ENCODE results near the gene GMDS.

Gene GMDS

GRCh38 chr6:1729750-1730140, 515.7 kb downstream of the GMDS start:
- no peak for ATAC-seq
- TF ChIP-seq TOX (CRISPR knock-in tag; IDR thresholded peaks at IDR 0.05; ENCODE audit: borderline replicate concordance) (no peak), ZFP30 (CRISPR knock-in tag; IDR thresholded peaks at IDR 0.05) (no peak), ISL1 (CRISPR knock-in tag; IDR thresholded peaks at IDR 0.05) (no peak), ARNTL (CRISPR knock-in tag; IDR thresholded peaks at IDR 0.05; ENCODE audit: borderline replicate concordance, low read depth) (no peak), ESRRG (CRISPR knock-in tag; IDR thresholded peaks at IDR 0.05) (no peak)

DNA sequence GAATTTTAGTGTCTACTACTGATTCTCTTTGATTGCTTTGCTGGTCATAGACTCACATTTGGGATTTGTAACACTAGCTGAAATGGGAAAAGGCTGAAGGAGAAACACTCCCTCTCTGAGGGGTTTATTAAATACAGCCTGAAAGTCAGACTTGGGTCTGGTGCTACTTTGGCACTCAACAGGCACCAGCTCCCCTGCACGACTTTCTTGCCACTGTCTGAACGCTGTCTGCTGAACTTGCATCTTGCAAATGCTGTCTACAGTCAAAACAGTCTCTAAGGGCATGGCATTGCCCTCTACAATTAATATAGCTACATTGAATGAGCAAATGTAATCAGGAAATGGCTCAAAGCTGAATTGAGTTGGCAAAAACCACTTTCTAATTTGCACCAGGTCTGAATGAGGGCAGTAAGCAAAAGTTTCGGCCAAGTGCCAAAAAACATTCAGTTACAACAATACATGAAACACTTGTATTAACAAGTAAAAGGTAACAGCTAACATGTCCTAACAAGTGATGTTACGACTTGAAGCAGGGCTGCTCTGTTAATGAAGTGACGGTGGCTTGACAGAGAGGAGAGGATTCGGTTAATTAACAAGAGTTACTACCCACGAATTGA, 516.2 kb downstream of the GMDS start:
- TF ChIP-seq GLIS3 (CRISPR knock-in tag; IDR thresholded peaks at IDR 0.05) (no peak), TOX (CRISPR knock-in tag; IDR thresholded peaks at IDR 0.05; ENCODE audit: borderline replicate concordance) (no peak), ZNF8 (CRISPR knock-in tag; IDR thresholded peaks at IDR 0.05) (no peak), ISL1 (CRISPR knock-in tag; IDR thresholded peaks at IDR 0.05) (no peak), ZNF565 (CRISPR knock-in tag; conservative IDR thresholded peaks at IDR 0.05; ENCODE audit: low read depth) (no peak), BACH2 (CRISPR knock-in tag; IDR thresholded peaks at IDR 0.05; ENCODE audit: borderline replicate concordance) (no peak), ARNTL (CRISPR knock-in tag; IDR thresholded peaks at IDR 0.05; ENCODE audit: borderline replicate concordance, low read depth) (no peak), SNAI2 (CRISPR knock-in tag; IDR thresholded peaks at IDR 0.05) (no peak), ESRRG (CRISPR knock-in tag; IDR thresholded peaks at IDR 0.05) (no peak), TSHZ2 (CRISPR knock-in tag; IDR thresholded peaks at IDR 0.05) (no peak)
- TF ChIP-seq, protein P1, sequence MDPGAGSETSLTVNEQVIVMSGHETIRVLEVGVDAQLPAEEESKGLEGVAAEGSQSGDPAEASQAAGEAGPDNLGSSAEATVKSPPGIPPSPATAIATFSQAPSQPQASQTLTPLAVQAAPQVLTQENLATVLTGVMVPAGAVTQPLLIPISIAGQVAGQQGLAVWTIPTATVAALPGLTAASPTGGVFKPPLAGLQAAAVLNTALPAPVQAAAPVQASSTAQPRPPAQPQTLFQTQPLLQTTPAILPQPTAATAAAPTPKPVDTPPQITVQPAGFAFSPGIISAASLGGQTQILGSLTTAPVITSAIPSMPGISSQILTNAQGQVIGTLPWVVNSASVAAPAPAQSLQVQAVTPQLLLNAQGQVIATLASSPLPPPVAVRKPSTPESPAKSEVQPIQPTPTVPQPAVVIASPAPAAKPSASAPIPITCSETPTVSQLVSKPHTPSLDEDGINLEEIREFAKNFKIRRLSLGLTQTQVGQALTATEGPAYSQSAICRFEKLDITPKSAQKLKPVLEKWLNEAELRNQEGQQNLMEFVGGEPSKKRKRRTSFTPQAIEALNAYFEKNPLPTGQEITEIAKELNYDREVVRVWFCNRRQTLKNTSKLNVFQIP (CRISPR knock-in tag; IDR thresholded peaks at IDR 0.05; ENCODE audit: borderline replicate concordance, low read depth): no peak
- TF ChIP-seq, protein P2, sequence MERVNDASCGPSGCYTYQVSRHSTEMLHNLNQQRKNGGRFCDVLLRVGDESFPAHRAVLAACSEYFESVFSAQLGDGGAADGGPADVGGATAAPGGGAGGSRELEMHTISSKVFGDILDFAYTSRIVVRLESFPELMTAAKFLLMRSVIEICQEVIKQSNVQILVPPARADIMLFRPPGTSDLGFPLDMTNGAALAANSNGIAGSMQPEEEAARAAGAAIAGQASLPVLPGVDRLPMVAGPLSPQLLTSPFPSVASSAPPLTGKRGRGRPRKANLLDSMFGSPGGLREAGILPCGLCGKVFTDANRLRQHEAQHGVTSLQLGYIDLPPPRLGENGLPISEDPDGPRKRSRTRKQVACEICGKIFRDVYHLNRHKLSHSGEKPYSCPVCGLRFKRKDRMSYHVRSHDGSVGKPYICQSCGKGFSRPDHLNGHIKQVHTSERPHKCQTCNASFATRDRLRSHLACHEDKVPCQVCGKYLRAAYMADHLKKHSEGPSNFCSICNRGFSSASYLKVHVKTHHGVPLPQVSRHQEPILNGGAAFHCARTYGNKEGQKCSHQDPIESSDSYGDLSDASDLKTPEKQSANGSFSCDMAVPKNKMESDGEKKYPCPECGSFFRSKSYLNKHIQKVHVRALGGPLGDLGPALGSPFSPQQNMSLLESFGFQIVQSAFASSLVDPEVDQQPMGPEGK (CRISPR knock-in tag; IDR thresholded peaks at IDR 0.05; ENCODE audit: borderline replicate concordance): no peak
- ATAC-seq: no peak

DNA sequence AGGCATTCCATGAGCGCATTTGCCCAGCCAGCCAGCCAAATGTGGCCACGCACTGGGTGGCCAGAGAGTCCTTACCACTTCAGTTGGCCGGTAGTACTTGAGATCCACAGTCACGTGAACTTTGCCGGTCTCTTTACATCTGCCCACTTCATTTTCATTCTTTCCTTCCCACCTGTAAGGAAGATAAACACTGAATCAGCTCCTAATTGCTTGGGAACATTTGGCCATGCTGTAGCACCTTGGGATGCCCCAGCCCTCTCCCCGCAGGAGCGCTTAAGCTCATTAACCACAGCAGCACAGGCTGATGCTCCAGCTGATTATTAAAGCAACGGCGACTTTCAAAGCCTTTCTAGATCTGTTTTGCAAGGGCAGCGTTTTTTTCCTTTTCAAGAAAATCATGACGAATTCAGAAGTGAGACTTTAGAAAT, 519.0 kb downstream of the GMDS start:
- no peak for ATAC-seq
- TF ChIP-seq ZNF8 (CRISPR knock-in tag; IDR thresholded peaks at IDR 0.05): no peak
- TF ChIP-seq PPARA (CRISPR knock-in tag; IDR thresholded peaks at IDR 0.05; ENCODE audit: borderline replicate concordance): no peak
- TF ChIP-seq BACH2 (CRISPR knock-in tag; IDR thresholded peaks at IDR 0.05; ENCODE audit: borderline replicate concordance): no peak
- no peak for TF ChIP-seq RARB (CRISPR knock-in tag; IDR thresholded peaks at IDR 0.05)
- TF ChIP-seq ZNF565 (CRISPR knock-in tag; conservative IDR thresholded peaks at IDR 0.05; ENCODE audit: low read depth): no peak
- TF ChIP-seq ZFP30 (CRISPR knock-in tag; IDR thresholded peaks at IDR 0.05): no peak
- TF ChIP-seq TOX (CRISPR knock-in tag; IDR thresholded peaks at IDR 0.05; ENCODE audit: borderline replicate concordance): no peak

DNA sequence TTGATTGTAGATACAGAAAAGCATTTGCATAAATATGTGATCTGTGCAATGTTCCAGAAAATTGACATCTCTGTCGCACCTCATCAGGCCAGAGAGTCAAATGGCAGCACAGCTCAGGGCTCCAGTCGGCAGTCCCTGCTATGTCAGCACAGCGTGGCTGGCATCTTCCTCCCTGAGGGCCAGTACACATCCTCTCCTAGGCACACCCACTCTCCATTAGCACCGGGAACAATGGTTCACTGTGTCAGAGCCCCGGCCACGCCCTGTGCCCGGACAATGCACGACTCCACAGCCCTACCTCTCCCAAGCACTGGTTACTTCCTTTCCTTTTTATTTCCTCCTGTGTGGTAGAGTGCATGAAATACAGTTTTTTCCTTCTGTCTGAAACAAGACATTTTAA, 520.8 kb downstream of the GMDS start:
- TF ChIP-seq ESRRG (CRISPR knock-in tag; IDR thresholded peaks at IDR 0.05) (no peak), ARNTL (CRISPR knock-in tag; IDR thresholded peaks at IDR 0.05; ENCODE audit: borderline replicate concordance, low read depth) (no peak), ZFP30 (CRISPR knock-in tag; IDR thresholded peaks at IDR 0.05) (no peak)
- TF ChIP-seq, protein P1 (CRISPR knock-in tag; IDR thresholded peaks at IDR 0.05; ENCODE audit: borderline replicate concordance, low read depth): no peak
- TF ChIP-seq, protein P3, sequence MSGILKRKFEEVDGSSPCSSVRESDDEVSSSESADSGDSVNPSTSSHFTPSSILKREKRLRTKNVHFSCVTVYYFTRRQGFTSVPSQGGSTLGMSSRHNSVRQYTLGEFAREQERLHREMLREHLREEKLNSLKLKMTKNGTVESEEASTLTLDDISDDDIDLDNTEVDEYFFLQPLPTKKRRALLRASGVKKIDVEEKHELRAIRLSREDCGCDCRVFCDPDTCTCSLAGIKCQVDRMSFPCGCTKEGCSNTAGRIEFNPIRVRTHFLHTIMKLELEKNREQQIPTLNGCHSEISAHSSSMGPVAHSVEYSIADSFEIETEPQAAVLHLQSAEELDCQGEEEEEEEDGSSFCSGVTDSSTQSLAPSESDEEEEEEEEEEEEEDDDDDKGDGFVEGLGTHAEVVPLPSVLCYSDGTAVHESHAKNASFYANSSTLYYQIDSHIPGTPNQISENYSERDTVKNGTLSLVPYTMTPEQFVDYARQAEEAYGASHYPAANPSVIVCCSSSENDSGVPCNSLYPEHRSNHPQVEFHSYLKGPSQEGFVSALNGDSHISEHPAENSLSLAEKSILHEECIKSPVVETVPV (CRISPR knock-in tag; IDR thresholded peaks at IDR 0.05): no peak
- ATAC-seq: no peak

Measured in SK-N-SH treated with all-trans-retinoic acid at 6 μM for 48 hours (cell line).